HG03378 (cell line): Measurements from ENCODE around the gene TMEM240.
A peak's percentile ranks its signal among the peaks of the same experiment; 100 is the strongest.
"Not testable (repeated sequence)": the region's sequence is repeated elsewhere in the genome, so short reads cannot be mapped to it uniquely, and the experiment has no call there.

Experiments used
- ATAC-seq: cut with Tn5 transposase; IDR thresholded peaks from one replicate; pipeline ENCODE4 v1.9.1; 2021; ENCODE audit warnings: mild to moderate bottlenecking, moderate library complexity; ENCODE audit not compliant: unreplicated experiment

The TMEM240 gene

DNA sequence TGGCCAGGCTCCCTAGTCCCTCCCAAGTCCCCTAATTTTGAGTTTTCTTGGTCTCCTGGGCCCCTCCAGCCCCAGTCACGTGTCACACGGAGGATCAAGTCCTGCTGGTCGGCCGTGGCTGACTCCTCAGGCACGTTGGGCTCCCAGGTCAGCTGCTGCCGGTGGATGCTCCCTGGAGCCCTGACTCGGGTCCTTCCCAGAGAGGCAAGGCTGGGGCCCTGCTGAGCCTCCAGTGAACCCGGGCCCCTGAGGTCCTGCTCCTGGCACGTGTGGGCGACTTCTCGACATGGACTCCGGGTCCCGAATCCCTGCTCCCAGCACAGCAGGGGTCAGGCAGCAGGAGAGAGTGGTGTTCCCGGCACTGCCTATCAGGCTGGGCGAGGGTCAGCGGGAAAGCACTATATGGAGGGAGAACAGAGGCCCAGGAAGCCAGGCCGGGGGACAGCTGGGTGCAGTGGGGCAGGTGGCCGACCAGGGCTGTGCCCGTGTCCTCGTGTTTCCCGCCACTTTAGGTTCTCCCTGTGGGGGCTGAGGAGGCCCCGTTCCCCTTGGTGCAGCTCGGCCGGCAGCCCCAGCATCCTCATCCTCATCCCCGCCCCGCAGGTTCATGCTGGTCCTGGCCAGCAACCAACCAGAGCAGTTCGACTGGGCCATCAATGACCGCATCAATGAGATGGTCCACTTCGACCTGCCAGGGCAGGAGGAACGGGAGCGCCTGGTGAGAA is 13.2 kb downstream of the TMEM240 start:
- ATAC-seq, result no peak

- ATAC-seq, result not testable (repeated sequence)
Observed at GRCh38 chr1:1526476-1526875, 13.9 kb downstream of the TMEM240 start.

DNA sequence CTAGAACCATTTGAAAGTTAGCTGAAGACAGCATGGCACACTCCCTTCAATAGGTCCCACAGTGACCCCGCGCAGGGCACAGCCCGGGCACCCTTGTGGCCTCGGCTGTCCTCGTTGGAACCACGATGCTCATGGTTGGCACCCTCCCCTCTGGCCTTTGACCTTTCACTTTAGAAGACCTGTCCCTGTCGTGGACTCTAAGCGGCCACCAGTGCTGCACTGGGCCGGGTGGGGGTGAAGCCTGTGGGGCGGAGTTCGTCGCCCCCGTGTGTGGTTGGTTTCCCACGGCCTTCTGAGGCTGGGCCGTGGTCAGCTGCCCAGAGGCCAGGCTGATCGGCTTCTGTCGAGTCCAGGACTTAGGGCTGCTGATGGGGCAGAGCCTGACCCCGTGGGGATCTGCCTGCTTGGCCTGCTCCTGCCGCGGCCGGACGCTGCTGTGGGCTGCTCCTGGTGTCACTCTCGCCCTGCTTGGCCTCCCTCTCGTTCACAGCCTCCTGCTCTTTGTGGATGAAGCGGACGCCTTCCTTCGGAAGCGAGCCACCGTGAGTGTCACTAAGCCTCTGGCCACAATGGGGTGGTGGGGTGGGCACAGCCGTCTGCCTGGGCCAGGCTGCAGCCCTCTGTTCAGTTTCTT is 15.6 kb downstream of the TMEM240 start:
- not testable (repeated sequence) for ATAC-seq

DNA sequence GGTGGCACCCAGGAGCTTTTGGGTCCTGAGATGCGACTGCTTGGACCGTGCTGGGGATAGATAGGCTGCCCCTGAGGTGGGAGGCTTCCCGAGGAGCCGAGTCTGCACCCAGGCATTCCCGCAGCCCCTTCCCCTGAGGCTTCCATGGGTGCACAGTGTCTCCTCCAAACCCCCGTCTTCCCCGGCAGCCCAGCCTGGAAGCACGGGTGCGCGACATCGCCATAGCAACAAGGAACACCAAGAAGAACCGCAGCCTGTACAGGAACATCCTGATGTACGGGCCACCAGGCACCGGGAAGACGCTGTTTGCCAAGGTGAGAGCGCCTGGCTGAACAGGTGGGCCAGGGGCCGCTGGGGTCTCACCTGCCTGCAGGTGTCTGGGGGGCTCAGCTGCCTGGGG is 16.8 kb downstream of the TMEM240 start:
- ATAC-seq, result not testable (repeated sequence)

GRCh38 chr1:1523226-1523625 is 17.2 kb downstream of the TMEM240 start:
- not testable (repeated sequence) for ATAC-seq

DNA sequence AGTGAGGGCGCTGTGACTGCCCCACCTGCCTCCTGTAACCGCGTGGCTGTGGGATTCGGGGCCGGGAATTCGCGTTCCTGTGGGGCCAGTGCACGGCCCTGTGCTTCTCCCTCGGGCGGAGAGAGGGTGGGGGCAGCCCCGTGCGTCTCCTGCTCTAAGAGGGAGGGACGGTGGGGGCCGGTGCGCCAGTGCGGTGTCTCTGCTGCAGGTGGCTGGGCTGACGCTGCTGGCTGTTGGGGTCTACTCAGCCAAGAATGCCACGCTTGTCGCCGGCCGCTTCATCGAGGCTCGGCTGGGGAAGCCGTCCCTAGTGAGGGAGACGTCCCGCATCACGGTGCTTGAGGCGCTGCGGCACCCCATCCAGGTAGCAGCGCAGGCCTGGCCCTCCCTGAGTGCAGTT is 17.9 kb downstream of the TMEM240 start:
- not testable (repeated sequence) for ATAC-seq

DNA sequence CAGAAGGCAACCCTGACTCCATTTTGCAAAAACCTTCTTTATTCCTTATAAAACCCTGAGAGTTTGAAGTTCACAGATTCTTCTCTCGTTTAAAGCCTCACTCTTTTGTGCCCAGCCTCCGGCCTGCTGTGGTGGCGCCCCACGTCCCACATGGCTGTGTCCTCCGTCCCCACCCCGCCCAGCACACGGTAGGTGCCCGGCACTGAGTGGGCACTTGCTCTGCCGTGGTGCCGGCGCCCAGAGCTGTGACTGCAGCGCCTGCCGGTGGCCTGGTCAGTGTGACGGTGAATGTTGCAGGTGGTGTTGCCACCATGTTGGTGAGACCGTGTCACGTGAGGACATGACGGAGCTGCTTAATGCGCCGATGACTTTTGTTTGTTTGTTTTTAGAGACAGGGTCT is 19.1 kb downstream of the TMEM240 start:
- no peak for ATAC-seq

DNA sequence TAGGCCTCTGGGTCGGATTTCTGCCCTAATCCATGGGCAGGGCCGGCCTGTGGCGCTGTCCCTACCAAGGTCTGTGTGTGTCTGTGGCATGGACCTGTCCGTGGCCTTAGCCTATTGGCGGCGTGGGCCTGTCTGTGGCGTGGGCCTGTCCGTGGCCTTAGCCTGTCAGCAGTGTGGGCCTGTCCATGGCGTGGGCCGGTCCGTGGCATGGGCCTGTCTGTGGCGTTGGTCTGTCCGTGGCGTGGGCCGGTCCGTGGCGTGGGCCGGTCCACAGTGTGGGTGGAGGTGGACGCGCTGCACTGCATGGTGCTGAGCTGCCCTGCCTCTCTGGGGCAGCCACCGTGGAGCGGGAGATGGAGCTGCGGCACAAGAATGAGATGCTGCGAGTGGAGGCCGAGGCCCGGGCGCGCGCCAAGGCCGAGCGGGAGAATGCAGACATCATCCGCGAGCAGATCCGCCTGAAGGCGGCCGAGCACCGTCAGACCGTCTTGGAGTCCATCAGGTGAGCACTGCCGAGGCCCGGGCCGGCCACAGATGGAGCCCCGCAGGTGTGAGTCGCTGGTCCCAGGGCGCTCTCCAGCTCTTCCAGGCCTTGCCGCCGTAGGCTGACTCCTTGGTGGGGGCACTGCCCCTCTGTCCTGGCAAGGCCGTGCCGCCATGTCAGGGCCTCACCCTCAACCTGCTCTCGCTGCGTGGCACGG is 20.5 kb downstream of the TMEM240 start:
- not testable (repeated sequence) for ATAC-seq

DNA sequence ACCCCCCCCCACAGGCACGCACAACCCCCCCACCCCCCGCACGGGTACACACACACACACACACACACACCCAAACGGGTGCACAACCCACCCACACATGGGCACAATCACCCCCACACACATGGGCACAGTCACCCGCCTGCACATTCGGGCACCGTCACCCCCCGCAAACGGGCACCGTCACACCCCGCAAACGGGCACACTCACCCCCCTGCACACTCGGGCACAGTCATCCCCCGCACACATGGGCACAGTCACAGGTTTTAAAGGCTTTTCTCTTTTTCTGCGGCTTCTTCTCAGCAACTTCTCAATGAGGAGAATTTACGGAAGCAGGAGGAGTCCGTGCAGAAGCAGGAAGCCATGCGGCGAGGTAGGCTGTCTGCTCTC is 21.8 kb downstream of the TMEM240 start:
- not testable (repeated sequence) for ATAC-seq

DNA sequence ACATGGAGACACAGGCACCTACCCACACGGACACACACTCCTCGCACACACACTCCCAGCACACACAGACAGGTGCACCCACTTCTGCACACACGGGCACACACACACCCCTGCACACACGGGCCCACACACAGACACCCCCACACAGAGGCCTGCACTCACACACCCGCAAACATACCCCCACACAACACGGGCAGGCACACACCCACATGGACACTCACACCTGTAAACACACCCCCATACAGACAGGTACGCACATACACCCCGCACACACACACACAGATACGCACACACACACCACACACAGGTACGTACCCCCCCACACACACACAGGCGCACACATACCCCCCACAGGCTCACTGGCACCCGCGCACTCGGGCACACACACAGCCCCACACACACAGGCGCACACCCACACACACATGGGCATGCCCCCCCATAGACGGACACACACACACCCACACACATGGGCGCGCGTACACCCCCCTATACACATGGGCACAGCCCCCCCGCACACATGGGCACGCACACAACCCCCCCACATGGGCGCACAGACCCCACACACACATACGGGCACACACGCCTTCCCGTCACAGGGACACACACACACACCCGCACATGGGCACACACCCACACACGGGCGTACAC is 22.3 kb downstream of the TMEM240 start:
- no peak for ATAC-seq

DNA sequence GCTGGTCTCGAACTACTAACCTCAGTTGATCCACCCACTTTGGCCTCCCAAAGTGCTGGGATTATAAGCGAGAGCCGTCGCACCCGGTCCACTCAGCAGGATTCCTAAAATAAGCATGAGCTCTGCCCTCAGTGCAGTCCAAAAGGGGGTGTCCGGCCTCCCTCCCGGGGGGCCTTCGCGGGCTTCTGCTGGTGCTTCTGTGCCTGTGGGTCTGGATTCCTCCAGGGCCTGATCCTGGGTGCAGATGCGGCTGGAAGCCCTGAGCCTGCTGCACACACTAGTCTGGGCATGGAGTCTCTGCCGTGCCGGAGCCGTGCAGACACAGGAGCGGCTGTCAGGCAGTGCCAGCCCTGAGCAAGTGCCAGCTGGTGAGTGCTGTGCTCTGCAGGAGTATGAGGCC is 23.5 kb downstream of the TMEM240 start:
- not testable (repeated sequence) for ATAC-seq

DNA sequence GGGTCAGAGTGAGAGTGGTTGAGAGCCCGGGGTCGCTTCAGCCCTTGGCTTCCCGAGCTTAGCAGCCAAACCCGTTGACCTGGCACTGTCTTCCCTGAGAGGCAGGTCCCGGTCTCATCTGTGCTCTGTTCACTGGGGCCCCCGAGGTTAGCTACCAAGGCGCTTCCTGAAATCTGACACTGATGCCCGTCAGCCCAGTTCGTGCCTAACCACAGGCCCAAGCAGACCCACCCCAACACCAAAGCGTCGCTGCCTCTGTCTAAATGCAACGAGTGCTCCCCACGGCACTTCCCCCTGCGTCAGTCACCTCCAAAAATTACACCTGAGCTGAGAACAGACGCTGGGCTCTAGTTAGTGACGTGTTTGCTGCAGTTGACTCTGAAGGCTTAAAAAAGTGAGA is 26.0 kb downstream of the TMEM240 start:
- not testable (repeated sequence) for ATAC-seq

DNA sequence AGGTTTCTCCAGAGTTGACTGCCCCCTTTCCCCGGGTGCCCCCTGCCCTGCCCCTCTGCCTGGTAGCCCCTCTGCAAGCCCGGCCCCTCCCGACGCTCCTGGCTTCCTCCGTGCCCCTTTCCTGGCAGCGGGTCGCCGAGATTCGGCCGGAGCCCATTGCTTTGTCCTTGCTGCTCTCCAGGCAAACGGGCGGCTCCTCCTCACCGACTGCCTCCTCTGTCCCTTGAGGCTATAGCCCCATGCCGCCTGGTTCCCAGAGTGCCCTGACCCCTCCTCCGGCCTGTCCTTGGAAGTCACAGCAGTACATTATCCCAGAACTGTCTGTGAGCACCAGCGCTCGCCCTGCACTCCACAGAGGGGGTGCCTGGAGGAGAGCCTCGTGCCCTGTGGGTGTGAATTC is 26.7 kb downstream of the TMEM240 start:
- not testable (repeated sequence) for ATAC-seq

DNA sequence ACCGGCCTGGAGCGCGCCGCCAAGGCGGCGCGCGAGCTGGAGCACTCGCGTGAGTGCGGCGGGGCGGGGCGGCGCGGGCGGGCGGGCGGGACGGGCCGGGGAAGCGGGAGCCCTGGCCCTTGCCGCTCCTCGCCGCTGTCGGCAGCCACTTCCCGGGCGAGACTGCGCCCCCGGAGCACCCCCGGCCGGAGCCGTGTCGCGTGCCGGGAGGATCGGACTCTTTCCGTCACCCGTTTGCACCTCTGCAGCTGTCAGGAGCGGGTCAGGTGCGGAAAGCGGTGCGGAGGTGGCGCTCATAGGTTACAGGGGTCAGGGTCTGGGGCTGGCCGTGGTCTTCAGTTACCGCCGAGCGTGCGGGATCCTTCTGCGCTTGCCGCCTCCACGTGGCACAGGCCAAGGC is 28.0 kb downstream of the TMEM240 start:
- ATAC-seq, result not testable (repeated sequence)

DNA sequence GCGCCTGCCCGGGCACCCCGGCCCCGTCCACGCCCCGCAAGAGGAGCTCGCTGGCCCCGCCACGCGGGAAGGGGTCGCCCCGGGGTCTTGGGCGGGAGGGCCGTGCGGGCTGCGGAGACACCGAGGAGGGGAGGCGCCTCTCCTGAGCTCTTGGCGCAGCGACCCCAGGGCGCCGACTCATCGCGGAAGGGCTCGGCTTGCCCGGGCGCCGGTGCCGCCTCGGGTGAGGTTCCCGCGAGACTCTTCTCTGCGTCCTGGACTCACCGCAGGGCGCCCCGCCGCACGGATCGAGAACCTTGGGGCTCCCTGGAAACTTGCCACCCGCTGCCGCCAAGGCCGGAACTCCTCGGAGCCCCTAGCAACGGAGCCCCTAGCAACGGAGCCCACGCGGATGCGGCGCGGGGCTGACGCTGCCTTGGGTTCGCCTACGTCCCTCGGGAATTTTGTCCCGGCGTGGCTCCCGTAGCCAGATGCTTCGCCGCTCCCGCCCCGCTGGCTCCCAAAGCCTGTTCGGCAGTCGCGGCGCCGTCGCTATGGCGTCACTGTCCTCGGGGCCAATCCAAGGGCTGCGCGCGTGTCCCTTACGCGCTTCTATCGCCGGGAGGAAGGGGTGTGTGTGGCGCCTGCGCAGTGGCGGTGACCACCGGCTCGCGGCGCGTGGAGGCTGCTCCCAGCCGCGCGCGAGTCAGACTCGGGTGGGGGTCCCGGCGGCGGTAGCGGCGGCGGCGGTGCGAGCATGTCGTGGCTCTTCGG is 28.7 kb downstream of the TMEM240 start, which contains the start of gene ATAD3A:
Gene ATAD3A (plus strand): TSS at position 630 of the 753 bp plus-strand sequence. CDS start 107 bp downstream, at position 737.
- ATAC-seq, result peak; percentile 68

GRCh38 chr1:1510912-1511532 is 29.4 kb downstream of the TMEM240 start:
- no peak for ATAC-seq

DNA sequence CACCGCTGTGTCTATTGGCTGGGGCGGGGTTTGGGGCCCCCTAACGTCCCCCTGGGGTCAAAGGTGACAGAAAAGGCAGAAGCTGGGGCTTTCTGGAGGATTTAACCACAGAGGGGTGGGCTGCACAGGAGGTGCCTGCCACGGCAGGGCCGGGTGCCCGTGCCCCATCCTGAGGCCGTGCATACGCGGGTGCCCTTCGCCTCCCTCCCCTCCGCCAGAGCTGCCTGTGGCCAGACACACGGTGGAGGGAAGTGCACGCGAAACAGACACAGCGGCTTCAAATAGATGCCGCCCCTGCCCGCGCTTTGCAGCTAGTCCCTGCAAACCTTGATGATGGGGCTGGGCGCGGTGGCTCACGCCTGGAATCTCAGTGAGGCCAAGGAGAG is 31.0 kb downstream of the TMEM240 start:
- ATAC-seq, result not testable (repeated sequence)

DNA sequence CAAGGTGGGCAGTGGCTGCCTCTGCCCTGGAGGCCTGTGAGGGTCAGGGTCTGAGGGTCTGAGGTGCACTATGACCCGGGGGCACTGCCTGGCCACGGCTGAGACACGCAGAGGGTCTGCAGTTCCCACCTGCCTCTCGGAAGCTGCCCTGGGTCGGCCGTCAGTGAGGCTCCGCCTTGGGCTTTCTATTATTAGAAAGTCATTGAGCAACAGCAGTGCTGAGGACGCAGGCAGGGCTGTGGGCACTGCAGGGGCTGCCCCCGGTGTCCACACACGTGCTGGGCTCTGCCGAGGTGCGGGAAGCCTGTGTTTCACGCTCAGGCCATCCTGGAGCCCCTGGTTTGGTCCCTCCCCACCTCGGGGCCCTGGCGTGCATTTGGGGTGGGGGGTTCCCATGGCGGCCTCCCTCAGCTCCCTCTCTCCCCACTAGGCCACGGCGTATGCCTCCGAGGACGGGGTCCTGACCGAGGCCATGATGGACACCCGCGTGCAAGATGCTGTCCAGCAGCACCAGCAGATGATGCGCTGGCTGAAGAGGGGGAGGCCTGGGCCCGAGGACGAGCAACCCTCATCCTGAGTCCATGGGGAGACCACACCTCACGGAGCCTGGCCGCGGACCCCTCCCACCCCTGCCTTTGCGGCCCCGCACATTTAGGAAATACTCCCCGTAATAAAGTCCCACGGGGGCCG is 31.5 kb downstream of the TMEM240 start:
- not testable (repeated sequence) for ATAC-seq

DNA sequence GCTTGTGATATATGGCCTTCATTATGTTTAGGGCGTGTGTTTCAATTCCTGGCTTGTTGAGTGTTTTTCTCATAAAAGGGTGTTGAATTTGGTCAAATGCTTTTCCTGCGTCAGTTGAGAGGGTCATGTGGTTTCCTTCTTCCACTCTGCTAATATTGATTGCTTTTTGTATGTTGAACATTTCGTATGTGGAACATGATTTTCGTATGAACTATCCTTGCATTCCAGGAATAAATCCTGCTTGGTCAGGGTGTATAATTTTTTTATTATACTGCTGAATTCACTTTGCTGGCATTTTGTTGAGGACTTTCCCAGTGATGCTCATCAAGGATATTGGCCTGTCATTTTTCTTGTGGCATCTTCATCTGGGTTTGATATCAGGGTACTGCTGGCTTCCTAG is 33.1 kb downstream of the TMEM240 start:
- ATAC-seq, result no peak

- not testable (repeated sequence) for ATAC-seq
Observed at GRCh38 chr1:1505801-1506200, 34.6 kb downstream of the TMEM240 start.
